HepG2 (cell line): ENCODE results near the gene SAE1. TPM values are rescaled to one million over a fixed set of nuclear protein-coding genes. Genes with fewer than 3 reads are reported as not detected.
A peak's percentile ranks its signal among the peaks of the same experiment; 100 is the strongest.

Experiments used
- ARNT2 ChIP-seq: sonication (generic); formaldehyde crosslinking; IDR thresholded peaks from 2 replicates; pipeline ENCODE4 v1.8.0; 2022; ENCODE audit warnings: mild to moderate bottlenecking, low read depth, missing genetic modification reagents, moderate library complexity
- ATF3 ChIP-seq: sonication (generic); formaldehyde crosslinking; IDR thresholded peaks from 2 replicates; pipeline ENCODE4 v1.4.0; 2020; ENCODE audit warnings: missing genetic modification reagents
- CHD4 ChIP-seq: fragments of 200-600 bp; sonication (generic); IDR thresholded peaks from 2 replicates; pipeline ENCODE4 v1.7.0; 2017; ENCODE audit warnings: mild to moderate bottlenecking, low read length, borderline replicate concordance
- FOSL1 ChIP-seq: sonication (generic); formaldehyde crosslinking; IDR thresholded peaks from 2 replicates; pipeline ENCODE4 v1.9.0; 2021; ENCODE audit warnings: missing genetic modification reagents, borderline replicate concordance
- HNF4G ChIP-seq, 2 experiments: sonication (generic) in 1 of 2; formaldehyde crosslinking in 1 of 2; IDR thresholded peaks; 2 replicates each; pipeline versions ENCODE4 v1.4.0 to v1.6.1; 2011 to 2020; ENCODE audit warnings: borderline replicate concordance in 2 of 2, low read depth in 2 of 2, mild to moderate bottlenecking in 2 of 2, low read length in 1 of 2, missing genetic modification reagents in 1 of 2, moderate library complexity in 1 of 2
- JDP2 ChIP-seq: sonication (generic); formaldehyde crosslinking; IDR thresholded peaks from 2 replicates; pipeline ENCODE4 v1.8.1; 2022; ENCODE audit warnings: missing genetic modification reagents, borderline replicate concordance
- MAFG ChIP-seq: sonication (generic); formaldehyde crosslinking; IDR thresholded peaks from 2 replicates; pipeline ENCODE4 v1.5.1; 2020; ENCODE audit warnings: mild to moderate bottlenecking, missing genetic modification reagents
- PITX1 ChIP-seq: sonication (generic); formaldehyde crosslinking; IDR thresholded peaks from 2 replicates; pipeline ENCODE4 v1.5.1; 2020; ENCODE audit warnings: mild to moderate bottlenecking, missing genetic modification reagents
- PTBP1 ChIP-seq: fragments of 200-400 bp; formaldehyde crosslinking; IDR thresholded peaks from 2 replicates; pipeline ENCODE4 v1.6.1; 2018; ENCODE audit warnings: low read length, low read depth; ENCODE audit not compliant: poor library complexity, severe bottlenecking
- RBFOX2 ChIP-seq: fragments of 200-400 bp; formaldehyde crosslinking; IDR thresholded peaks from 2 replicates; pipeline ENCODE4 v1.6.1; 2017; ENCODE audit warnings: low read depth, mild to moderate bottlenecking, low read length
- RXRA ChIP-seq: sonication (generic); formaldehyde crosslinking; IDR thresholded peaks from 2 replicates; pipeline ENCODE4 v1.5.1; 2020; ENCODE audit warnings: missing genetic modification reagents
- SMAD3 ChIP-seq: sonication (generic); formaldehyde crosslinking; IDR thresholded peaks from 2 replicates; pipeline ENCODE4 v1.4.0; 2020; ENCODE audit warnings: missing genetic modification reagents
- SRSF4 ChIP-seq: fragments of 200-400 bp; formaldehyde crosslinking; IDR thresholded peaks from one replicate; pipeline ENCODE4 v1.6.1; 2018; ENCODE audit warnings: mild to moderate bottlenecking, low read depth, low read length, moderate library complexity; ENCODE audit not compliant: poor library complexity, severe bottlenecking
- TGIF2 ChIP-seq: IDR thresholded peaks from 2 replicates; pipeline ENCODE4 v1.6.1; 2016; ENCODE audit warnings: control low read depth, missing compliant biosample characterization
- ZFX ChIP-seq: sonication (generic); formaldehyde crosslinking; IDR thresholded peaks from 2 replicates; pipeline ENCODE4 v1.4.0; 2020; ENCODE audit warnings: mild to moderate bottlenecking, low read depth, missing genetic modification reagents, moderate library complexity
- ZMAT3 ChIP-seq: sonication (generic); formaldehyde crosslinking; conservative IDR thresholded peaks from 2 replicates; pipeline ENCODE4 v1.7.0; 2021; ENCODE audit warnings: missing genetic modification reagents
- ZNF331 ChIP-seq: sonication (generic); formaldehyde crosslinking; IDR thresholded peaks from 2 replicates; pipeline ENCODE4 v1.4.0; 2020; ENCODE audit warnings: missing genetic modification reagents
- ZNF672 ChIP-seq: sonication (generic); formaldehyde crosslinking; IDR thresholded peaks from 2 replicates; pipeline ENCODE4 v1.8.1; 2022; ENCODE audit warnings: missing genetic modification reagents
- ZNF674 ChIP-seq: sonication (generic); formaldehyde crosslinking; IDR thresholded peaks from 2 replicates; pipeline ENCODE4 v1.5.0; 2020; ENCODE audit warnings: low read depth, mild to moderate bottlenecking, missing genetic modification reagents
- ZNF816 ChIP-seq: sonication (generic); formaldehyde crosslinking; IDR thresholded peaks from 2 replicates; pipeline ENCODE4 v1.8.0; 2022; ENCODE audit warnings: missing genetic modification reagents, mild to moderate bottlenecking, borderline replicate concordance
- ZSCAN29 ChIP-seq: sonication (generic); formaldehyde crosslinking; conservative IDR thresholded peaks from 2 replicates; pipeline ENCODE4 v1.4.0; 2020; ENCODE audit warnings: mild to moderate bottlenecking, missing genetic modification reagents
- polyA plus RNA-seq, 8 experiments: library from polyadenylated mRNA; depleted of rRNA in 3 of 8; stranded (reverse) in 7 of 8; unstranded in 1 of 8; fragments of >200 nt; fragmentation: Illumina TruSeq in 4 of 8; extraction: Trizol in 4 of 8; gene quantifications; 2 replicates each; pipeline versions ENCODE4 v1.2.1 to v1.2.3, GENCODE V29; 2011 to 2016; ENCODE audit warnings: low read depth in 4 of 8, missing spikeins in 1 of 8, mixed read lengths in 1 of 8; ENCODE audit not compliant: insufficient read depth in 1 of 8
- total RNA-seq, 5 experiments: library from RNA; depleted of rRNA; stranded (reverse); fragments of >200 nt; fragmentation: Illumina TruSeq; extraction: Trizol; gene quantifications; 2 replicates each; pipeline ENCODE4 v1.2.3, GENCODE V29; 2016; ENCODE audit warnings: low read depth in 1 of 5
- TF ChIP-seq, protein P1 (sequence below): sonication (generic); formaldehyde crosslinking; IDR thresholded peaks from 2 replicates; pipeline ENCODE4 v1.4.0; 2020; ENCODE audit warnings: missing genetic modification reagents
- TF ChIP-seq, protein P2 (sequence below): sonication (generic); formaldehyde crosslinking; IDR thresholded peaks from 2 replicates; pipeline ENCODE4 v1.4.0; 2020; ENCODE audit warnings: missing genetic modification reagents, borderline replicate concordance

Gene SAE1
- total and polyA plus RNA-seq, 2 of the 13 experiments (the other 11 are each of a cell fraction or from before 2014, with no cell fraction given) = 87.6 to 197 TPM

DNA sequence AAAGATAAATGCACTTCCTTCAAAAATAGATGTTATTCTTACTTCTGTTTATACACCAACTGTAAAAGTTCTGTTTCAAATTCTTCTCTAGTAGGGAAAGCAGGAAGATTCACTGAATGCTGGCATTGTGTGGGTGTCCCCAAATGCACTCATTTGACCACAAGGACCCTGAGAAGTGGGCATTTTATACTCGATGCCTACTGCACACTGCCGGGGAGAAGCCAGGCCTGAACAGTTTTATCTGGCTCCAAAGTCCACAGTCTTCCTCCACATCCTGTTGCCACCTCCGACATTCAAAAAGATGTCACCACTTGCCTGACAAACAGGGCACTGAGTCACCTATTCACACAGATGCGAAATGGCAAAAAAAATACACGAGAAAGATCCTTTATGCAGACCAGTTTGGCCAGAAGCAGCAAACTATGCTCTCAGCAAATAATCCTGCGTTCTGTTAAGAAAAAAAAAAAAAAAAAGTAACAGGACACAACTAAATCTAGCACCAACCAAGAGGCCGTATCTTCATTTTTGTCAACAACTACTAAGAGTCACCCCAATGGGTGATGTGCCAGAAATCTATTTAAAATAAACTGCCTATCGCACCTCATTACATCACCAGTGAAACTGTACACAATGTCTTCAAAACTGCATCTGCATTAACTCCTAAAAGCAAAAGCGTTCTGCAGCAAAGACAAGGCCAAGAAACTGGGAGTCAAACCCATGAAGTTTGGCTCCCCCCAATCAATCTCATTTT is 23.3 kb upstream of the SAE1 start (continued):
- peak; percentile 83; the same call in 1 of the 2 replicates for TF ChIP-seq RXRA (CRISPR knock-in tag)
- no peak for TF ChIP-seq PTBP1
- TF ChIP-seq SMAD3 (CRISPR knock-in tag) = peak; percentile 19; the same call in 1 of the 2 replicates
- 0 out of 2 replicates have a peak, but pooled peaks have one; percentile 27 for TF ChIP-seq ARNT2 (CRISPR knock-in tag)
- peak; percentile 47; the same call in 1 of the 2 replicates for TF ChIP-seq ZFX (CRISPR knock-in tag)
- no peak for TF ChIP-seq CHD4
- no peak for TF ChIP-seq ZMAT3 (CRISPR knock-in tag)
- no peak for TF ChIP-seq ZNF674 (CRISPR knock-in tag)
- TF ChIP-seq ZNF331 (CRISPR knock-in tag) = peak; percentile 52; the same call in 1 of the 2 replicates
- TF ChIP-seq ZNF816 = peak; percentile 33; the same call in 1 of the 2 replicates
- TF ChIP-seq TGIF2 = peak; percentile 77; the same call in 1 of the 2 replicates
- TF ChIP-seq JDP2 (CRISPR knock-in tag) = no peak
- no peak; the same call in 1 of the 2 replicates for TF ChIP-seq ZSCAN29 (CRISPR knock-in tag)
- peak; percentile 56 for TF ChIP-seq RBFOX2
- no peak for TF ChIP-seq SRSF4
- TF ChIP-seq MAFG (CRISPR knock-in tag) = no peak
- peak; percentile 62; the same call in 1 of the 2 replicates for TF ChIP-seq FOSL1 (CRISPR knock-in tag)
- TF ChIP-seq ZNF672 (CRISPR knock-in tag) = no peak
- TF ChIP-seq PITX1 (CRISPR knock-in tag) = peak; percentile 38; the same call in 1 of the 2 replicates
- TF ChIP-seq, protein P1, sequence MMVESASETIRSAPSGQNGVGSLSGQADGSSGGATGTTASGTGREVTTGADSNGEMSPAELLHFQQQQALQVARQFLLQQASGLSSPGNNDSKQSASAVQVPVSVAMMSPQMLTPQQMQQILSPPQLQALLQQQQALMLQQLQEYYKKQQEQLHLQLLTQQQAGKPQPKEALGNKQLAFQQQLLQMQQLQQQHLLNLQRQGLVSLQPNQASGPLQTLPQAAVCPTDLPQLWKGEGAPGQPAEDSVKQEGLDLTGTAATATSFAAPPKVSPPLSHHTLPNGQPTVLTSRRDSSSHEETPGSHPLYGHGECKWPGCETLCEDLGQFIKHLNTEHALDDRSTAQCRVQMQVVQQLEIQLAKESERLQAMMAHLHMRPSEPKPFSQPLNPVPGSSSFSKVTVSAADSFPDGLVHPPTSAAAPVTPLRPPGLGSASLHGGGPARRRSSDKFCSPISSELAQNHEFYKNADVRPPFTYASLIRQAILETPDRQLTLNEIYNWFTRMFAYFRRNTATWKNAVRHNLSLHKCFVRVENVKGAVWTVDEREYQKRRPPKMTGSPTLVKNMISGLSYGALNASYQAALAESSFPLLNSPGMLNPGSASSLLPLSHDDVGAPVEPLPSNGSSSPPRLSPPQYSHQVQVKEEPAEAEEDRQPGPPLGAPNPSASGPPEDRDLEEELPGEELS (CRISPR knock-in tag) = peak; percentile 64
- 0 out of 2 replicates have a peak, but pooled peaks have one; percentile 39 for TF ChIP-seq ATF3
- TF ChIP-seq HNF4G (IDR thresholded peaks at IDR 0.05; ENCODE audit: borderline replicate concordance, low read depth, low read length) = peak; percentile 81
- peak; percentile 73; the same call in 1 of the 2 replicates for TF ChIP-seq HNF4G (CRISPR knock-in tag; IDR thresholded peaks at IDR 0.05; ENCODE audit: borderline replicate concordance, low read depth)
- TF ChIP-seq, protein P2, sequence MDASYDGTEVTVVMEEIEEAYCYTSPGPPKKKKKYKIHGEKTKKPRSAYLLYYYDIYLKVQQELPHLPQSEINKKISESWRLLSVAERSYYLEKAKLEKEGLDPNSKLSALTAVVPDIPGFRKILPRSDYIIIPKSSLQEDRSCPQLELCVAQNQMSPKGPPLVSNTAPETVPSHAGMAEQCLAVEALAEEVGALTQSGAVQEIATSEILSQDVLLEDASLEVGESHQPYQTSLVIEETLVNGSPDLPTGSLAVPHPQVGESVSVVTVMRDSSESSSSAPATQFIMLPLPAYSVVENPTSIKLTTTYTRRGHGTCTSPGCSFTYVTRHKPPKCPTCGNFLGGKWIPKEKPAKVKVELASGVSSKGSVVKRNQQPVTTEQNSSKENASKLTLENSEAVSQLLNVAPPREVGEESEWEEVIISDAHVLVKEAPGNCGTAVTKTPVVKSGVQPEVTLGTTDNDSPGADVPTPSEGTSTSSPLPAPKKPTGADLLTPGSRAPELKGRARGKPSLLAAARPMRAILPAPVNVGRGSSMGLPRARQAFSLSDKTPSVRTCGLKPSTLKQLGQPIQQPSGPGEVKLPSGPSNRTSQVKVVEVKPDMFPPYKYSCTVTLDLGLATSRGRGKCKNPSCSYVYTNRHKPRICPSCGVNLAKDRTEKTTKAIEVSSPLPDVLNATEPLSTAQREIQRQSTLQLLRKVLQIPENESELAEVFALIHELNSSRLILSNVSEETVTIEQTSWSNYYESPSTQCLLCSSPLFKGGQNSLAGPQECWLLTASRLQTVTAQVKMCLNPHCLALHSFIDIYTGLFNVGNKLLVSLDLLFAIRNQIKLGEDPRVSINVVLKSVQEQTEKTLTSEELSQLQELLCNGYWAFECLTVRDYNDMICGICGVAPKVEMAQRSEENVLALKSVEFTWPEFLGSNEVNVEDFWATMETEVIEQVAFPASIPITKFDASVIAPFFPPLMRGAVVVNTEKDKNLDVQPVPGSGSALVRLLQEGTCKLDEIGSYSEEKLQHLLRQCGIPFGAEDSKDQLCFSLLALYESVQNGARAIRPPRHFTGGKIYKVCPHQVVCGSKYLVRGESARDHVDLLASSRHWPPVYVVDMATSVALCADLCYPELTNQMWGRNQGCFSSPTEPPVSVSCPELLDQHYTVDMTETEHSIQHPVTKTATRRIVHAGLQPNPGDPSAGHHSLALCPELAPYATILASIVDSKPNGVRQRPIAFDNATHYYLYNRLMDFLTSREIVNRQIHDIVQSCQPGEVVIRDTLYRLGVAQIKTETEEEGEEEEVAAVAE (CRISPR knock-in tag) = peak; percentile 19; the same call in 1 of the 2 replicates
